GM12874 (cell line): ENCODE measurements around the gene SEMA4G.

ENCODE experiments used
- TF ChIP-seq, protein P1 (sequence below): IDR thresholded peaks from 2 replicates; pipeline ENCODE4 v1.5.1; 2011; ENCODE audit warnings: low read depth, mild to moderate bottlenecking, control low read depth, low read length, moderate library complexity; ENCODE audit not compliant: insufficient read depth

The SEMA4G gene

GRCh38 chr10:100993986-100994708 is 24.8 kb downstream of the SEMA4G start:
- TF ChIP-seq, protein P1, sequence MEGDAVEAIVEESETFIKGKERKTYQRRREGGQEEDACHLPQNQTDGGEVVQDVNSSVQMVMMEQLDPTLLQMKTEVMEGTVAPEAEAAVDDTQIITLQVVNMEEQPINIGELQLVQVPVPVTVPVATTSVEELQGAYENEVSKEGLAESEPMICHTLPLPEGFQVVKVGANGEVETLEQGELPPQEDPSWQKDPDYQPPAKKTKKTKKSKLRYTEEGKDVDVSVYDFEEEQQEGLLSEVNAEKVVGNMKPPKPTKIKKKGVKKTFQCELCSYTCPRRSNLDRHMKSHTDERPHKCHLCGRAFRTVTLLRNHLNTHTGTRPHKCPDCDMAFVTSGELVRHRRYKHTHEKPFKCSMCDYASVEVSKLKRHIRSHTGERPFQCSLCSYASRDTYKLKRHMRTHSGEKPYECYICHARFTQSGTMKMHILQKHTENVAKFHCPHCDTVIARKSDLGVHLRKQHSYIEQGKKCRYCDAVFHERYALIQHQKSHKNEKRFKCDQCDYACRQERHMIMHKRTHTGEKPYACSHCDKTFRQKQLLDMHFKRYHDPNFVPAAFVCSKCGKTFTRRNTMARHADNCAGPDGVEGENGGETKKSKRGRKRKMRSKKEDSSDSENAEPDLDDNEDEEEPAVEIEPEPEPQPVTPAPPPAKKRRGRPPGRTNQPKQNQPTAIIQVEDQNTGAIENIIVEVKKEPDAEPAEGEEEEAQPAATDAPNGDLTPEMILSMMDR = 0 out of 2 replicates have a peak, but pooled peaks have one; percentile 3

DNA sequence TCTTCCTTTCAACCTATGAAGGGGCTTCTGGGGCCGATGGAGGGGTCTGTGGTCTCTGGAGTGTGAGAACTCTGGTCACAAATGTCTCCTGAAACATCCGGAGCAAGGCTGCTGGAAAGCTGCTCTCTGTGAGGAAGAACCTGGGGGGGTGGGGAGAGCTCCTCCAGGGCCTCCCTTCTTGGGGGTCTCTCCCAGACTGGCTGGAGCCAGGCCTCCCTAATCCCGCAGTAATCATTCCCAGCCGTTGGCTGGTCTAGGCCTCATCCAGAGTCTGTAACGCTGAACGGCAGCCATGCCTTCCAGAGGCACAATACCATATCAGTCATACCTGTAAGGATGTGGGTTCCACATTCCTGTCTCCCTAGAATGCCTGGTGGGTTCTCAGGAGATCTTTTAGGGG is 25.9 kb downstream of the SEMA4G start:
- TF ChIP-seq, protein P1 = no peak

DNA sequence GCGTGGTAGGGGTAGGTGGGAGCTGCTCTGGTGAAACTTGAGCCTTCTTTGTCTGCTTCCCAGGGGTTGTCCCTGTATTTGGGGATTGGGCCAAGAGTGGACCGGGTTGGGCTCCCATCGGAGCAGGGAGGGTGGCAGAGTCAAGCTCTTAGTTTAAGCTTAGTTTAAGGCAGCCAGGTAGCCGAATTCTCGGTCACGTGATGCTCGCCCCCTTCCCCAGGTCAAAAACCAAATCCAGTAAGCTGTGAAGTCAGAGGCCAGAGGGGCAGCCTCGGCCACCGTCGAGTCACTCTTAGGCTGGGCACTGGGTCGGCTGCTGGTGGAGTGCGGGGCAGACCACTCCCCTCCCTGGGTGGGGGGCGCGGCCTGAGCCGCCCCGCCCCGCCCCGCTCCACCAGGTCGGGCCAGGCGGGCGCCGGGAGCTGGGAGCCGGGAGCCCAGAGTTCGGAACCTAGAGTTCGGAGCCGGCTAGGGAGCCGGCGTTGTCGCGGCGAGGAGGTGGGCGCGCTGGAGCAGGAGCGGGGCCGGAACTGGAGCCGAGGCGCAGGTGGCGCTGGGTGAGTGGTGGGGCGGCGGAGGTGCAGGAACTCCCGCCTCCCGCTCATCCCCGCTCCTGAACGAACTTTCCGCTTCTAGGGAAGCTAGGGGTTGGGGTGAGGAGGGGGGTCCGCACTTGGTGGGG is 27.5 kb downstream of the SEMA4G start:
- TF ChIP-seq, protein P1 = no peak

DNA sequence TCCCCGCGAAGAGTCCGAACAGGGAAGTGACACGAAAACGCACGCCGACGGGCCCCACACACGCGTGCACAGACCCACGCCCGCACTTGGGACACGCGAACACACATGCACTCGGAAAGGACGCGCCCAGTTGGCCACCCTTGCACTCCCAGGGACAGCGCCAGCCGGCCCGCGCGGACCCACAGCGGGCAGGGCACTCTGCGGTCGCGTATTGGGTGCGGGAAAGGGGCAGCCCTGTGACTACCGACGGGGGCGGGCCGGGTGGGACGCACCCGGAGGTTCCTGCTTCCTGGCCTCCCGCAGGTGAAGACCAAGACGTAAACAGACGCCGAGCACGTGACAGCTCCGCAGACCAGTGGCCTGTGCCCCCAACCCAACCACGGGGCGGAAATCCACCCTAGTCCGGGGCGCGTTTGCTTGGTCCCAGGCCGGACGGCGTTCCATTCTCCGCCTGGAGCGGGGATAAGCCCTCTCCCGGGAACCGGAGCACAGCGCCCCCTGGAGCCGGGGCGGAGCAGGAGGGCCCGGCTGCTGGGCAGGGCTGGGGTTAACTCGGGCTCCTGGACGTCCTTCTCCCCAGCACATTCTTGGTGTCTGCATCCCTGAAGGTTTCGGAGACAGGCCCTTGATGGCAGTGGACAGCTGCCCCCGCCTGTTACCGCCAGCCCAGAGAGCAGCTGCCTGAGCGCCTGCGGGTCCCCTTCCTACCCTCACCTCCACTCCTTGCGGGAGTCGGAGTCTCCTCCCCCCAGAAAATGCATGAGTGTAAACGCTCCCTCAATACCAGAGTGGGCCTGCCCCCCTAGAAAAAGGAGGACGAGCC is 28.3 kb downstream of the SEMA4G start:
- TF ChIP-seq, protein P1 = peak; percentile 92

GRCh38 chr10:100998183-100998990 is 29.1 kb downstream of the SEMA4G start:
- TF ChIP-seq, protein P1 = no peak

- TF ChIP-seq, protein P1 = peak; percentile 96
Observed at GRCh38 chr10:100998991-100999741, 29.9 kb downstream of the SEMA4G start.
